Endothelial cell (in vitro differentiated cells): ENCODE results near the gene BPIFA2. TPM values are rescaled to one million over a fixed set of nuclear protein-coding genes. Genes with fewer than 3 reads are reported as not detected.

Source experiments
- DNase-seq: peaks from one replicate; pipeline ENCODE4 v3.0.0; 2021; ENCODE audit warnings: low spot score
- H3K27ac Mint-ChIP-seq: one replicate; pipeline ENCODE4 v1.8.0; 2021; ENCODE audit warnings: mixed read lengths, inconsistent platforms; ENCODE audit not compliant: unreplicated experiment
- H3K27me3 Mint-ChIP-seq: one replicate; pipeline ENCODE4 v1.8.0; 2021; ENCODE audit warnings: mild to moderate bottlenecking, moderate library complexity, mixed read lengths, inconsistent platforms; ENCODE audit not compliant: unreplicated experiment
- H3K36me3 Mint-ChIP-seq: one replicate; pipeline ENCODE4 v1.8.0; 2021; ENCODE audit warnings: mild to moderate bottlenecking, low read depth, mixed read lengths, inconsistent platforms; ENCODE audit not compliant: unreplicated experiment
- H3K4me1 Mint-ChIP-seq: one replicate; pipeline ENCODE4 v1.8.0; 2021; ENCODE audit warnings: mild to moderate bottlenecking, mixed read lengths, inconsistent platforms; ENCODE audit not compliant: unreplicated experiment
- H3K4me3 Mint-ChIP-seq: one replicate; pipeline ENCODE4 v1.8.0; 2021; ENCODE audit warnings: mild to moderate bottlenecking, mixed read lengths, inconsistent platforms; ENCODE audit not compliant: unreplicated experiment
- H3K9me3 Mint-ChIP-seq: one replicate; pipeline ENCODE4 v1.8.0; 2021; ENCODE audit warnings: mixed read lengths, inconsistent platforms; ENCODE audit not compliant: unreplicated experiment
- CTCF ChIP-seq: fragments of 200-600 bp; sonication (generic); IDR thresholded peaks from one replicate; pipeline ENCODE4 v1.5.0; 2021; ENCODE audit warnings: antibody characterized with exemption; ENCODE audit not compliant: unreplicated experiment
- total RNA-seq: library from RNA; stranded (reverse); fragmentation: NEBNext Ultra II Directional; extraction: Animal tissue kit (Norgen Biotek cat#: 25700); gene quantifications from one replicate; pipeline ENCODE4 v1.2.1, GENCODE V29; 2021; ENCODE audit not compliant: unreplicated experiment

The BPIFA2 gene
- total RNA-seq, 1 donor from 2014 or later: not detected

GRCh38 chr20:33124994-33125393 lies 43.0 kb upstream of the BPIFA2 start:
- Mint-ChIP-seq H3K4me1 (no peaks in the 10 kb centered on the region), H3K36me3 (no peaks in the 10 kb centered on the region), H3K27me3 (peaks cover 9% of the 10 kb centered on the region), H3K4me3 (no peak overlapping the region), H3K9me3 (no peaks in the 10 kb centered on the region), H3K27ac (no peak overlapping the region)
- DNase-seq: no peak
- no peak for TF ChIP-seq CTCF

- Mint-ChIP-seq H3K9me3 (no peaks in the 10 kb centered on the region), H3K27me3 (peaks cover 14% of the 10 kb centered on the region), H3K27ac (no peak overlapping the region), H3K4me3 (no peak overlapping the region), H3K36me3 (no peaks in the 10 kb centered on the region), H3K4me1 (no peaks in the 10 kb centered on the region)
- no peak for TF ChIP-seq CTCF
- DNase-seq: no peak
These were observed 42.0 kb upstream of the BPIFA2 start for GRCh38 chr20:33125983-33126382.

- no peak overlapping the region for H3K4me3 Mint-ChIP-seq
- no peak overlapping the region for H3K27ac Mint-ChIP-seq
- no peak for TF ChIP-seq CTCF
- H3K36me3 Mint-ChIP-seq: no peaks in the 10 kb centered on the region
- H3K9me3 Mint-ChIP-seq: no peaks in the 10 kb centered on the region
- no peak for DNase-seq
- peaks cover 12% of the 10 kb centered on the region for H3K27me3 Mint-ChIP-seq
- H3K4me1 Mint-ChIP-seq: no peaks in the 10 kb centered on the region
These were observed 40.4 kb upstream of the BPIFA2 start for GRCh38 chr20:33127422-33128097.

- TF ChIP-seq CTCF: no peak
- no peak overlapping the region for H3K4me3 Mint-ChIP-seq
- H3K27me3 Mint-ChIP-seq: peaks cover 10% of the 10 kb centered on the region
- no peaks in the 10 kb centered on the region for H3K36me3 Mint-ChIP-seq
- no peak overlapping the region for H3K27ac Mint-ChIP-seq
- no peaks in the 10 kb centered on the region for H3K4me1 Mint-ChIP-seq
- H3K9me3 Mint-ChIP-seq: no peaks in the 10 kb centered on the region
- no peak for DNase-seq
These were observed 37.3 kb upstream of the BPIFA2 start for GRCh38 chr20:33130568-33131061.

GRCh38 chr20:33131949-33132473 lies 35.9 kb upstream of the BPIFA2 start:
- Mint-ChIP-seq H3K36me3 (no peaks in the 10 kb centered on the region), H3K9me3 (no peaks in the 10 kb centered on the region), H3K27ac (no peak overlapping the region), H3K4me3 (no peak overlapping the region), H3K27me3 (peaks cover 10% of the 10 kb centered on the region), H3K4me1 (no peaks in the 10 kb centered on the region)
- no peak for TF ChIP-seq CTCF
- DNase-seq: no peak
